Neural cell (in vitro differentiated cells): ENCODE measurements around the gene ME3. TPM values are rescaled to one million over a fixed set of nuclear protein-coding genes. Genes with fewer than 3 reads are reported as not detected.

Source experiments
- H2AFZ ChIP-seq: fragments of 200-600, 300-800 bp; sonication (generic), shearing (Covaris generic); 2 replicates; pipeline ENCODE4 v1.6.0; 2014; ENCODE audit warnings: low read depth, mild to moderate bottlenecking, antibody characterized with exemption, low read length, moderate library complexity
- H3F3A ChIP-seq: fragments of 200-600 bp; shearing (Covaris generic); 2 replicates; pipeline ENCODE4 v1.6.1; 2016; ENCODE audit warnings: mild to moderate bottlenecking, moderate library complexity, mixed read lengths, antibody characterized with exemption, low read length; ENCODE audit not compliant: insufficient read depth, poor library complexity, severe bottlenecking
- H3K27ac ChIP-seq: fragments of 200-600, 300-800 bp; sonication (generic), shearing (Covaris generic); 2 replicates; pipeline ENCODE4 v1.5.1; 2014; ENCODE audit warnings: mild to moderate bottlenecking, low read length, moderate library complexity
- H3K27me3 ChIP-seq: fragments of 300-800, 200-600 bp; sonication (generic), shearing (Covaris generic); 2 replicates; pipeline ENCODE4 v1.6.0; 2014; ENCODE audit warnings: mild to moderate bottlenecking, low read depth, low read length, moderate library complexity; ENCODE audit not compliant: insufficient read depth
- H3K36me3 ChIP-seq: fragments of 300-800, 200-600 bp; sonication (generic), shearing (Covaris generic); 2 replicates; pipeline ENCODE4 v1.5.1; 2014; ENCODE audit warnings: mild to moderate bottlenecking, antibody characterized with exemption, low read length, moderate library complexity; ENCODE audit not compliant: insufficient read depth
- H3K4me2 ChIP-seq: fragments of 300-800, 200-600 bp; sonication (generic), shearing (Covaris generic); 2 replicates; pipeline ENCODE4 v1.6.0; 2014; ENCODE audit warnings: mild to moderate bottlenecking, low read length
- H3K4me3 ChIP-seq: fragments of 300-800, 200-600 bp; sonication (generic), shearing (Covaris generic); 2 replicates; pipeline ENCODE4 v1.5.1; 2014; ENCODE audit warnings: mild to moderate bottlenecking, low read length, moderate library complexity
- H3K79me2 ChIP-seq: fragments of 200-600 bp; shearing (Covaris generic); replicated peaks from 2 replicates; pipeline ENCODE4 v1.6.0; 2014; ENCODE audit warnings: mild to moderate bottlenecking, low read length, moderate library complexity; ENCODE audit not compliant: insufficient read depth
- H3K9ac ChIP-seq: fragments of 300-800, 200-600 bp; sonication (generic), shearing (Covaris generic); 2 replicates; pipeline ENCODE4 v1.6.1; 2016; ENCODE audit warnings: mild to moderate bottlenecking, low read length, mixed read lengths
- H3K9me2 ChIP-seq: fragments of 200-600 bp; shearing (Covaris generic); 2 replicates; pipeline ENCODE4 v1.6.1; 2016; ENCODE audit warnings: mild to moderate bottlenecking, low read length, mixed read lengths; ENCODE audit not compliant: insufficient read depth
- H3K9me3 ChIP-seq: fragments of 200-600, 300-800 bp; sonication (generic), shearing (Covaris generic); 2 replicates; pipeline ENCODE4 v1.6.1; 2016; ENCODE audit warnings: mild to moderate bottlenecking, mixed run types, low read length, moderate library complexity, mixed read lengths
- H4K20me1 ChIP-seq: fragments of 200-600 bp; shearing (Covaris generic); 2 replicates; pipeline ENCODE4 v1.6.1; 2016; ENCODE audit warnings: mild to moderate bottlenecking, mixed run types; ENCODE audit not compliant: insufficient read depth
- CTCF ChIP-seq: fragments of 450-650 bp; IDR thresholded peaks from 2 replicates; pipeline ENCODE4 v1.5.1; 2014; ENCODE audit warnings: antibody characterized with exemption, mild to moderate bottlenecking, moderate library complexity; ENCODE audit not compliant: poor library complexity, severe bottlenecking
- EP300 ChIP-seq: fragments of 450-650 bp; conservative IDR thresholded peaks from 2 replicates; pipeline ENCODE4 v1.6.1; 2014; ENCODE audit warnings: antibody characterized with exemption, mild to moderate bottlenecking, moderate library complexity; ENCODE audit not compliant: poor library complexity, severe bottlenecking
- EZH2 ChIP-seq: fragments of 200-600, 300-800 bp; shearing (Covaris generic), sonication (generic); IDR thresholded peaks from 2 replicates; pipeline ENCODE4 v1.6.1; 2014; ENCODE audit warnings: antibody characterized with exemption, low read length, borderline replicate concordance, mild to moderate bottlenecking; ENCODE audit not compliant: insufficient read depth, poor library complexity, severe bottlenecking
- MXI1 ChIP-seq: fragments of 450-650 bp; conservative IDR thresholded peaks from 2 replicates; pipeline ENCODE4 v1.6.1; 2014; ENCODE audit warnings: antibody characterized with exemption, mild to moderate bottlenecking; ENCODE audit not compliant: poor library complexity, severe bottlenecking
- POLR2AphosphoS5 ChIP-seq: IDR thresholded peaks from 2 replicates; pipeline ENCODE4 v1.6.1; 2012
- RAD21 ChIP-seq: fragments of 450-650 bp; conservative IDR thresholded peaks from 2 replicates; pipeline ENCODE4 v1.6.1; 2014; ENCODE audit warnings: antibody characterized with exemption, mild to moderate bottlenecking, moderate library complexity
- REST ChIP-seq: IDR thresholded peaks from 2 replicates; pipeline ENCODE4 v1.6.1; 2012; ENCODE audit warnings: borderline replicate concordance
- SMC3 ChIP-seq: fragments of 450-650 bp; conservative IDR thresholded peaks from 2 replicates; pipeline ENCODE4 v1.6.1; 2014; ENCODE audit warnings: antibody characterized with exemption, mild to moderate bottlenecking, moderate library complexity; ENCODE audit not compliant: poor library complexity
- TAF1 ChIP-seq: IDR thresholded peaks from 2 replicates; pipeline ENCODE4 v1.6.1; 2012; ENCODE audit warnings: low read depth
- polyA plus RNA-seq: library from polyadenylated mRNA; depleted of rRNA; stranded (reverse); fragments of >200 nt; gene quantifications from 2 replicates; pipeline ENCODE4 v1.2.3, GENCODE V29; 2014

Gene ME3
- polyA plus RNA-seq, 1 donor from 2014 or later = 2.1 TPM

- Histone ChIP-seq H3K9ac (no peak overlapping the region), H3K27me3 (no peaks in the 10 kb centered on the region), H3K36me3 (no peaks in the 10 kb centered on the region), H3K4me2 (no peak overlapping the region), H2AFZ (no peak overlapping the region), H3K27ac (no peak overlapping the region), H3F3A (no peaks in the 10 kb centered on the region), H3K9me3 (no peaks in the 10 kb centered on the region), H4K20me1 (no peaks in the 10 kb centered on the region), H3K9me2 (no peaks in the 10 kb centered on the region), H3K4me3 (no peak overlapping the region), H3K79me2 (no peaks in the 10 kb centered on the region)
- TF ChIP-seq SMC3 (no peak), RAD21 (no peak), CTCF (no peak), POLR2AphosphoS5 (no peak), MXI1 (no peak), REST (no peak), EZH2 (no peak), EP300 (no peak), TAF1 (no peak)
These were observed 89.5 kb downstream of the ME3 start for GRCh38 chr11:86582898-86583297.

GRCh38 chr11:86580535-86580934 lies 91.9 kb downstream of the ME3 start:
- no peak for TF ChIP-seq REST
- no peak for TF ChIP-seq TAF1
- no peak for TF ChIP-seq MXI1
- TF ChIP-seq EZH2 = no peak
- no peak for TF ChIP-seq SMC3
- no peak for TF ChIP-seq RAD21
- no peak for TF ChIP-seq EP300
- TF ChIP-seq POLR2AphosphoS5 = no peak
- no peak for TF ChIP-seq CTCF
- no peak overlapping the region for H3K9ac ChIP-seq
- no peak overlapping the region for H2AFZ ChIP-seq

More at GRCh38 chr11:86580535-86580934, 91.9 kb downstream of the ME3 start:
- H3K79me2 ChIP-seq = no peaks in the 10 kb centered on the region
- H3K9me2 ChIP-seq = no peaks in the 10 kb centered on the region
- no peaks in the 10 kb centered on the region for H3K9me3 ChIP-seq
- H3K4me3 ChIP-seq = no peak overlapping the region
- no peaks in the 10 kb centered on the region for H3K36me3 ChIP-seq
- H4K20me1 ChIP-seq = no peaks in the 10 kb centered on the region
- no peaks in the 10 kb centered on the region for H3F3A ChIP-seq
- no peak overlapping the region for H3K27ac ChIP-seq
- H3K27me3 ChIP-seq = no peaks in the 10 kb centered on the region
- H3K4me2 ChIP-seq = no peak overlapping the region
